Stomach (tissue), 9 donors: Measurements from ENCODE around the gene NACA2. TPM values are rescaled to one million over a fixed set of nuclear protein-coding genes. Genes with fewer than 3 reads are reported as not detected.
A peak's percentile ranks its signal among the peaks of the same experiment; 100 is the strongest.

Source experiments
- DNase-seq, 2 donors: peaks; one replicate each; pipeline versions ENCODE4 v3.0.0 to v3.0.0-alpha.2; 2013 to 2019
- H3K27ac ChIP-seq, 5 donors: fragments of 200-600 bp in 4 of 5; sonication (generic) in 4 of 5; one replicate each; pipeline ENCODE4 v1.5.1; 2013 to 2019; ENCODE audit warnings: mild to moderate bottlenecking in 1 of 5, moderate library complexity in 1 of 5
- H3K27me3 ChIP-seq, 3 donors: fragments of 200-600 bp; sonication (generic); one replicate each; pipeline ENCODE4 v1.5.1; 2017 to 2019; ENCODE audit warnings: mixed run types in 1 of 3
- H3K36me3 ChIP-seq, 4 donors: fragments of 200-600 bp; sonication (generic); 1 replicate in 3 of 4; 2 replicates in 1 of 4; pipeline ENCODE4 v1.5.1; 2016 to 2019
- H3K4me1 ChIP-seq, 4 donors: fragments of 200-600 bp; sonication (generic); one replicate each; pipeline ENCODE4 v1.5.1; 2016 to 2019
- H3K4me3 ChIP-seq, 4 donors: fragments of 200-600 bp; sonication (generic) in 3 of 4; one replicate each; pipeline ENCODE4 v1.5.1; 2016 to 2019; ENCODE audit warnings: mild to moderate bottlenecking in 1 of 4
- H3K9me3 ChIP-seq, 4 donors: fragments of 200-600 bp; sonication (generic); one replicate each; pipeline ENCODE4 v1.5.1; 2016 to 2019
- EP300 ChIP-seq: sonication (generic); formaldehyde crosslinking; IDR thresholded peaks from one replicate; pipeline ENCODE4 v1.6.1; 2017; ENCODE audit warnings: antibody characterized with exemption
- POLR2A ChIP-seq, 4 donors: fragments of 450-650 bp; IDR thresholded peaks; one replicate each; pipeline ENCODE4 v1.6.1; 2016; ENCODE audit warnings: antibody characterized with exemption in 4 of 4, control low read depth in 2 of 4, mild to moderate bottlenecking in 1 of 4, moderate library complexity in 1 of 4
- POLR2AphosphoS5 ChIP-seq, 3 donors: sonication (generic); formaldehyde crosslinking; IDR thresholded peaks; one replicate each; pipeline ENCODE4 v1.6.1; 2016; ENCODE audit warnings: antibody characterized with exemption in 3 of 3
- WGBS, 5 donors: extraction: QIAGEN DNeasy Blood & Tissue Kit in 3 of 5; methylation state at CpG; one replicate each; pipeline versions ENCODE4 v1.1.5 to v1.1.7; 2013 to 2018; 5-methylcytosine and 5-hydroxymethylcytosine counted together
- intact Hi-C: fragments of 100-400 bp; cut with DNase I; formaldehyde crosslinking; loops from one replicate; pipeline ENCODE4 v1.15.1; 2023; ENCODE audit warnings: low total_unique reads
- polyA plus RNA-seq, 3 donors: library from polyadenylated mRNA; stranded (reverse); fragments of 200-250 nt; gene quantifications; one replicate each; pipeline ENCODE4 v1.2.3, GENCODE V29; 2013
- total RNA-seq, 5 donors: library from RNA; depleted of rRNA; stranded (reverse); fragments of >200 nt; gene quantifications; one replicate each; pipeline versions ENCODE4 v1.1.0 to v1.2.3, GENCODE V29; 2014 to 2016
- TF ChIP-seq, protein P1 (sequence below), 7 experiments: fragments of 450-650 bp in 4 of 7; fragments of 200-600 bp in 3 of 7; sonication (generic) in 3 of 7; IDR thresholded peaks; one replicate each; pipeline ENCODE4 v1.5.1; 2016 to 2019; ENCODE audit warnings: antibody characterized with exemption in 7 of 7, control low read depth in 2 of 7, mild to moderate bottlenecking in 1 of 7
- donor health status: healthy with polysubstance abuse.
- donor health status: Bipolar disorder and iron deficiency.
- donor health status: healthy.

The NACA2 gene
- total and polyA plus RNA-seq, 8 donors = 0.28 TPM; not detected in 7

DNA sequence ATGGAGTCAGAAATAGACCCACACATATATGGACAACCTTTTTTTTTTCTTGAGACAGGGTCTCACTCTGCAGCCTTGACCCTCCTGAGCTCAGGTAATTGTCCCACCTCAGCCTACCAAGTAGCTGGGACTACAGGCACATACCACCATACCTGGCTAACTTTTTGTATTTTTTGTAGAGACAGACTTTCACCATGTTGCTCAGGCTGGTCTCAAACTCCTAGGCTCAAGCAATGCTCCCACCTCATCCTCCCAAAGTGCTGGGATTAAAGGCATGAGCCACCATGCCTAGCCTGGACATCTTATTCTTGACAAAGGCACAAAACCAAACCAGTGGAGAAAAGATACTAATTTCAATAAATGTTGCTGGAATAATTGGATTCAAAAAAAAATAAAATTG lies 14.7 kb upstream of the NACA2 start:
- H3K9me3 ChIP-seq = no peaks in the 10 kb centered on the region
- no peak overlapping the region for H3K4me3 ChIP-seq
- H3K4me1 ChIP-seq = no peaks in the 10 kb centered on the region
- TF ChIP-seq, protein P1, sequence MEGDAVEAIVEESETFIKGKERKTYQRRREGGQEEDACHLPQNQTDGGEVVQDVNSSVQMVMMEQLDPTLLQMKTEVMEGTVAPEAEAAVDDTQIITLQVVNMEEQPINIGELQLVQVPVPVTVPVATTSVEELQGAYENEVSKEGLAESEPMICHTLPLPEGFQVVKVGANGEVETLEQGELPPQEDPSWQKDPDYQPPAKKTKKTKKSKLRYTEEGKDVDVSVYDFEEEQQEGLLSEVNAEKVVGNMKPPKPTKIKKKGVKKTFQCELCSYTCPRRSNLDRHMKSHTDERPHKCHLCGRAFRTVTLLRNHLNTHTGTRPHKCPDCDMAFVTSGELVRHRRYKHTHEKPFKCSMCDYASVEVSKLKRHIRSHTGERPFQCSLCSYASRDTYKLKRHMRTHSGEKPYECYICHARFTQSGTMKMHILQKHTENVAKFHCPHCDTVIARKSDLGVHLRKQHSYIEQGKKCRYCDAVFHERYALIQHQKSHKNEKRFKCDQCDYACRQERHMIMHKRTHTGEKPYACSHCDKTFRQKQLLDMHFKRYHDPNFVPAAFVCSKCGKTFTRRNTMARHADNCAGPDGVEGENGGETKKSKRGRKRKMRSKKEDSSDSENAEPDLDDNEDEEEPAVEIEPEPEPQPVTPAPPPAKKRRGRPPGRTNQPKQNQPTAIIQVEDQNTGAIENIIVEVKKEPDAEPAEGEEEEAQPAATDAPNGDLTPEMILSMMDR (IDR thresholded peaks at IDR 0.05) = no peak
- intact Hi-C loops = no loop called here
- DNase-seq = no peak
- no peaks in the 10 kb centered on the region for H3K36me3 ChIP-seq
- no peaks in the 10 kb centered on the region for H3K27me3 ChIP-seq
- no peak overlapping the region for H3K27ac ChIP-seq

DNA sequence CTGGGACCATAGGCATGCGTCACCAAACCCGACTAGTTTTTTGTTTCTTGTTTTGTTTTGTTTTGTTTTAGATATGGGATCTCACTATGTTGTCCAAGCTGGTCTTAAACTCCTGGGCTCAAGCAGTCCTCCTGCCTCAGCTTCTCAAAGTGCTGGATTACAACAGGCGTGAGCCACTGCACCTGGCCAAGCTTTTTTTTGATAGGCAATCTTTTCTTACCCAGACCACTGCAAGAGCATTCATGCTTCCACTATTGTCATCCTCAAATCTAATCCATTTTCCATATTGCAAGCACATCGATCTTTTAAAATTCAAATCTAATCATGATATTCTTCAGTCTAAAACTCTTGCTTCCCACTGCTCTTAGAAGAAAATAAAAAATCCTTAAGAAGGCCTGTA lies 10.3 kb upstream of the NACA2 start:
- H3K27ac ChIP-seq = no peak overlapping the region
- intact Hi-C loops = no loop called here
- DNase-seq = no peak
- H3K27me3 ChIP-seq = peaks cover 0 to 11% (median 0%) of the 10 kb centered on the region in 3 donors
- TF ChIP-seq, protein P1 (IDR thresholded peaks at IDR 0.05) = no peak
- TF ChIP-seq POLR2A (IDR thresholded peaks at IDR 0.05) (no peak), EP300 (no peak), POLR2AphosphoS5 (IDR thresholded peaks at IDR 0.05) (no peak)
- no peaks in the 10 kb centered on the region for H3K36me3 ChIP-seq
- H3K4me3 ChIP-seq = no peak overlapping the region
- WGBS, 5 donors = 75 to 89% (median 89%) methylated on average over 4 of the region's 4 CpGs
- H3K4me1 ChIP-seq = no peaks in the 10 kb centered on the region
- no peaks in the 10 kb centered on the region for H3K9me3 ChIP-seq

- Histone ChIP-seq H3K9me3 (no peaks in the 10 kb centered on the region), H3K4me3 (no peak overlapping the region), H3K27ac (no peak overlapping the region), H3K4me1 (no peaks in the 10 kb centered on the region), H3K27me3 (peaks cover 0 to 11% (median 0%) of the 10 kb centered on the region in 3 donors), H3K36me3 (no peaks in the 10 kb centered on the region)
- TF ChIP-seq POLR2AphosphoS5 (IDR thresholded peaks at IDR 0.05) (no peak), POLR2A (IDR thresholded peaks at IDR 0.05) (no peak)
- intact Hi-C loops = no loop called here
- WGBS, 5 donors = 11 to 22% (median 19%) methylated on average over 2 of the region's 2 CpGs
- DNase-seq = no peak
Measured at GRCh38 chr17:61600621-61601020, 9.6 kb upstream of the NACA2 start.

DNA sequence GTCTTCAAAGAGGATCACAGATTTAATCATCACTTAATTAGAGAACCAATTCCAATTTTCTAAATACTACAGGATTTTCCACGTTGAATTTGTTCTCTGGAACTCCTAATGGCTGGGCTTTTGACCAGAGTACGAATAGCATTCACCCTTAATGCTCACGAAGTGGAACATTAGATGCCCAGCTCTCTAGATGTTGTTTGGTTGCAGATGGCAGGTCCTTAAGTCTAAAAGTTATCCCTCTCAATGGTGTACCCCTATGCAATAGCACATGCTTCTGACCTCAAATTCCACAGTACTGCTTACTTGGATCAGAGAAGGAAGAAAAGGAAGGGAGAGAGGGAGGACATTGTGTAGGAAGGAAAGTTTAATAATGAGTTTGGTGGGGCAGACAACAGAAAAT lies 8.6 kb upstream of the NACA2 start:
- Histone ChIP-seq H3K9me3 (no peaks in the 10 kb centered on the region), H3K36me3 (no peaks in the 10 kb centered on the region), H3K4me3 (no peak overlapping the region), H3K27ac (no peak overlapping the region), H3K4me1 (no peaks in the 10 kb centered on the region), H3K27me3 (peaks cover 0 to 11% (median 0%) of the 10 kb centered on the region in 3 donors)
- no peak for DNase-seq
- 74 to 82% (median 77%) methylated on average over 3 of the region's 3 CpGs for WGBS, 5 donors
- TF ChIP-seq, protein P1 (IDR thresholded peaks at IDR 0.05) = no peak
- no peak for TF ChIP-seq POLR2AphosphoS5 (IDR thresholded peaks at IDR 0.05)
- TF ChIP-seq EP300 = no peak
- TF ChIP-seq POLR2A (IDR thresholded peaks at IDR 0.05) = no peak
- intact Hi-C loops = no loop called here

- Histone ChIP-seq H3K4me1 (no peaks in the 10 kb centered on the region), H3K27me3 (peaks cover 0 to 20% (median under 1%) of the 10 kb centered on the region in 3 donors), H3K9me3 (no peaks in the 10 kb centered on the region), H3K36me3 (no peaks in the 10 kb centered on the region), H3K4me3 (no peak overlapping the region), H3K27ac (no peak overlapping the region)
- intact Hi-C loops = no loop called here
- 24 to 49% (median 41%) methylated on average over 2 of the region's 2 CpGs for WGBS, 5 donors
- peak in 1 of 2 donors; percentile 36 for DNase-seq
- TF ChIP-seq, protein P1 (IDR thresholded peaks at IDR 0.05) = no peak
- no peak for TF ChIP-seq EP300
- TF ChIP-seq POLR2A (IDR thresholded peaks at IDR 0.05) = no peak
- TF ChIP-seq POLR2AphosphoS5 (IDR thresholded peaks at IDR 0.05) = no peak
Measured at GRCh38 chr17:61598014-61598413, 7.0 kb upstream of the NACA2 start.
